ENCODE measurements around the gene SNX12.

- TF ChIP-seq EZH2phosphoT487 (IDR thresholded peaks at IDR 0.05; ENCODE audit: unreplicated experiment) (no peak), CTCF (conservative IDR thresholded peaks at IDR 0.05; ENCODE audit: low read depth in 2 of 2) (no peak), JUNB (IDR thresholded peaks at IDR 0.05; ENCODE audit: unreplicated experiment) (no peak), EZH2 (IDR thresholded peaks at IDR 0.05; ENCODE audit: low read depth, unreplicated experiment) (no peak), POLR2AphosphoS5 (IDR thresholded peaks at IDR 0.05; ENCODE audit: low read depth) (no peak), REST (IDR thresholded peaks at IDR 0.05; ENCODE audit: unreplicated experiment) (no peak), ETS1 (IDR thresholded peaks at IDR 0.05) (no peak), CREB1 (CRISPR knock-in tag; IDR thresholded peaks at IDR 0.05; ENCODE audit: low read depth) (no peak), ZNF114 (CRISPR knock-in tag; IDR thresholded peaks at IDR 0.05) (no peak), STAT1 (IDR thresholded peaks at IDR 0.05; ENCODE audit: unreplicated experiment) (no peak), NANOG (IDR thresholded peaks at IDR 0.05; ENCODE audit: borderline replicate concordance) (no peak)
Measured at GRCh38 chrX:71098951-71099506, 30.9 kb upstream of the SNX12 start.
